ENCODE measurements around the gene TUSC7.

TUSC7 gene

GRCh38 chr3:116717566-116717965 lies 8.0 kb downstream of the TUSC7 start:
- in situ Hi-C loops (cut with HindIII; ENCODE audit: low sequenced_read_pairs), result no loop called here
- H3K4me3 ChIP-seq (ENCODE audit: low read depth, low read length), result no peak overlapping the region
- DNase-seq (ENCODE audit: low read depth, low spot score), result no peak
- no peak for TF ChIP-seq CTCF (IDR thresholded peaks at IDR 0.05; ENCODE audit: low read depth, low read length)

GRCh38 chr3:116728454-116728853 lies 18.9 kb downstream of the TUSC7 start:
- no peak for TF ChIP-seq CTCF (IDR thresholded peaks at IDR 0.05; ENCODE audit: low read depth, low read length)
- no peak overlapping the region for H3K4me3 ChIP-seq (ENCODE audit: low read depth, low read length)
- in situ Hi-C loops (cut with HindIII; ENCODE audit: low sequenced_read_pairs), result no loop called here
- DNase-seq (ENCODE audit: low read depth, low spot score), result no peak

- no peak for DNase-seq (ENCODE audit: low read depth, low spot score)
- no peak for TF ChIP-seq CTCF (IDR thresholded peaks at IDR 0.05; ENCODE audit: low read depth, low read length)
- in situ Hi-C loops (cut with HindIII; ENCODE audit: low sequenced_read_pairs), result no loop called here
- H3K4me3 ChIP-seq (ENCODE audit: low read depth, low read length), result no peak overlapping the region
These were observed 24.7 kb downstream of the TUSC7 start for GRCh38 chr3:116734243-116734642.

- DNase-seq (ENCODE audit: low read depth, low spot score), result no peak
- H3K4me3 ChIP-seq (ENCODE audit: low read depth, low read length), result no peak overlapping the region
- in situ Hi-C loops (cut with HindIII; ENCODE audit: low sequenced_read_pairs), result no loop called here
- no peak for TF ChIP-seq CTCF (IDR thresholded peaks at IDR 0.05; ENCODE audit: low read depth, low read length)
These were observed 30.1 kb downstream of the TUSC7 start for GRCh38 chr3:116739678-116740077.

- DNase-seq (ENCODE audit: low read depth, low spot score), result no peak
- in situ Hi-C loops (cut with HindIII; ENCODE audit: low sequenced_read_pairs), result no loop called here
- H3K4me3 ChIP-seq (ENCODE audit: low read depth, low read length), result no peak overlapping the region
- TF ChIP-seq CTCF (IDR thresholded peaks at IDR 0.05; ENCODE audit: low read depth, low read length), result no peak
These were observed 30.7 kb downstream of the TUSC7 start for GRCh38 chr3:116740293-116740692.

- TF ChIP-seq CTCF (IDR thresholded peaks at IDR 0.05; ENCODE audit: low read depth, low read length), result no peak
- in situ Hi-C loops (cut with HindIII; ENCODE audit: low sequenced_read_pairs), result no loop called here
- no peak overlapping the region for H3K4me3 ChIP-seq (ENCODE audit: low read depth, low read length)
- DNase-seq (ENCODE audit: low read depth, low spot score), result no peak
These were observed 31.9 kb downstream of the TUSC7 start for GRCh38 chr3:116741467-116741866.

GRCh38 chr3:116743062-116743461 lies 33.5 kb downstream of the TUSC7 start:
- in situ Hi-C loops (cut with HindIII; ENCODE audit: low sequenced_read_pairs), result no loop called here
- TF ChIP-seq CTCF (IDR thresholded peaks at IDR 0.05; ENCODE audit: low read depth, low read length), result no peak

More at GRCh38 chr3:116743062-116743461, 33.5 kb downstream of the TUSC7 start:
- no peak for DNase-seq (ENCODE audit: low read depth, low spot score)
- H3K4me3 ChIP-seq (ENCODE audit: low read depth, low read length), result no peak overlapping the region

Measured in astrocyte of the spinal cord (primary cell).